SK-N-SH (cell line): Measurements from ENCODE around the gene EIPR1. TPM values are rescaled to one million over a fixed set of nuclear protein-coding genes. Genes with fewer than 3 reads are reported as not detected.
A peak's percentile ranks its signal among the peaks of the same experiment; 100 is the strongest.
"Not testable (repeated sequence)": the region's sequence is repeated elsewhere in the genome, so short reads cannot be mapped to it uniquely, and the experiment has no call there.

Experiments used
- CTCF ChIA-PET: fragments of 300-600, 350-600 bp; formaldehyde crosslinking; extraction: SDS; loops from one replicate; lab custom pipeline; 2021; lab: Yijun Ruan, JAX
- POLR2A ChIA-PET: fragments of 350-600 bp; sonication (Branson Sonifier 250); formaldehyde crosslinking; extraction: SDS; loops from one replicate; lab custom pipeline; 2020; ENCODE audit warnings: antibody characterized with exemption, inconsistent platforms; lab: Yijun Ruan, JAX
- DNase-seq: peaks from one replicate; pipeline ENCODE4 v3.0.0; 2012
- H2AFZ ChIP-seq: fragments of 200-600 bp; sonication (generic); 2 replicates; pipeline ENCODE4 v1.8.1; 2016; ENCODE audit warnings: antibody characterized with exemption, mild to moderate bottlenecking, low read depth
- H3F3A ChIP-seq: fragments of 200-600 bp; sonication (generic); replicated peaks from 2 replicates; pipeline ENCODE3; 2016; ENCODE audit warnings: antibody characterized with exemption, mild to moderate bottlenecking; ENCODE audit not compliant: insufficient read depth
- H3K27ac ChIP-seq, 2 experiments: fragments of 200-500 bp in 1 of 2; fragments of 200-600 bp in 1 of 2; sonication (Bioruptor generic) in 1 of 2; sonication (generic), shearing (Covaris generic) in 1 of 2; 2 replicates each; pipeline versions ENCODE4 v1.5.1 to v1.6.1; 2014 to 2016; ENCODE audit warnings: low read depth in 2 of 2, inconsistent platforms in 1 of 2, low read length in 1 of 2, mild to moderate bottlenecking in 1 of 2, mixed read lengths in 1 of 2
- H3K27me3 ChIP-seq: fragments of 200-600 bp; sonication (generic), shearing (Covaris generic); 2 replicates; pipeline ENCODE4 v1.6.1; 2016; ENCODE audit warnings: mixed run types; ENCODE audit not compliant: insufficient read depth
- H3K36me3 ChIP-seq, 2 experiments: fragments of 200-500 bp in 1 of 2; fragments of 200-600 bp in 1 of 2; sonication (Bioruptor generic) in 1 of 2; sonication (generic) in 1 of 2; replicated peaks in 1 of 2; 2 replicates each; pipeline versions ENCODE3 to v1.5.1; 2014 to 2016; ENCODE audit warnings: low read length in 1 of 2, mild to moderate bottlenecking in 1 of 2; ENCODE audit not compliant: insufficient read depth in 2 of 2, control insufficient read depth in 1 of 2
- H3K4me1 ChIP-seq, 2 experiments: fragments of 200-500 bp in 1 of 2; fragments of 200-600 bp in 1 of 2; sonication (Bioruptor generic) in 1 of 2; sonication (generic), shearing (Covaris generic) in 1 of 2; 2 replicates each; pipeline versions ENCODE4 v1.5.1 to v1.6.1; 2014 to 2016; ENCODE audit warnings: low read depth in 1 of 2, low read length in 1 of 2, mixed run types in 1 of 2; ENCODE audit not compliant: insufficient read depth in 2 of 2, control insufficient read depth in 1 of 2
- H3K4me2 ChIP-seq: fragments of 200-600 bp; sonication (generic), shearing (Covaris generic); 2 replicates; pipeline ENCODE4 v1.6.1; 2017; ENCODE audit warnings: mixed run types
- H3K4me3 ChIP-seq, 2 experiments: fragments of 200-500 bp in 1 of 2; fragments of 200-600 bp in 1 of 2; sonication (Bioruptor generic) in 1 of 2; sonication (generic), shearing (Covaris generic) in 1 of 2; 2 replicates each; pipeline versions ENCODE4 v1.5.1 to v1.8.1; 2014 to 2016; ENCODE audit warnings: low read depth in 2 of 2, inconsistent platforms in 1 of 2, low read length in 1 of 2, mild to moderate bottlenecking in 1 of 2, mixed read lengths in 1 of 2, moderate library complexity in 1 of 2
- H3K79me2 ChIP-seq: fragments of 200-600 bp; sonication (generic); 2 replicates; pipeline ENCODE4 v1.8.1; 2017; ENCODE audit warnings: mild to moderate bottlenecking; ENCODE audit not compliant: insufficient read depth
- H3K9ac ChIP-seq: fragments of 200-600 bp; sonication (generic); 2 replicates; pipeline ENCODE4 v1.6.1; 2017; ENCODE audit warnings: mixed run types
- H3K9me2 ChIP-seq: fragments of 200-600 bp; sonication (generic); 2 replicates; pipeline ENCODE4 v1.6.1; 2017; ENCODE audit warnings: mixed run types
- H3K9me3 ChIP-seq: fragments of 200-600 bp; sonication (generic); 2 replicates; pipeline ENCODE4 v1.6.1; 2017; ENCODE audit warnings: mixed run types, mild to moderate bottlenecking, moderate library complexity
- H4K20me1 ChIP-seq: fragments of 200-600 bp; sonication (generic); 2 replicates; pipeline ENCODE4 v1.6.1; 2017; ENCODE audit warnings: mild to moderate bottlenecking, mixed run types; ENCODE audit not compliant: insufficient read depth
- ELF1 ChIP-seq: IDR thresholded peaks from 2 replicates; pipeline ENCODE4 v1.4.0; 2012
- FOXJ3 ChIP-seq: sonication (generic); formaldehyde crosslinking; IDR thresholded peaks from 2 replicates; pipeline ENCODE4 v1.5.1; 2020; ENCODE audit warnings: mild to moderate bottlenecking, missing genetic modification reagents
- FOXM1 ChIP-seq: IDR thresholded peaks from 2 replicates; pipeline ENCODE4 v1.4.0; 2012; ENCODE audit warnings: low read depth, mild to moderate bottlenecking
- GABPA ChIP-seq: IDR thresholded peaks from 2 replicates; pipeline ENCODE4 v1.4.0; 2012; ENCODE audit warnings: low read depth, mild to moderate bottlenecking
- GATA2 ChIP-seq: sonication (generic); formaldehyde crosslinking; IDR thresholded peaks from 2 replicates; pipeline ENCODE4 v1.5.0; 2020; ENCODE audit warnings: mild to moderate bottlenecking, missing genetic modification reagents
- NRF1 ChIP-seq: IDR thresholded peaks from 2 replicates; pipeline ENCODE4 v1.6.1; 2012; ENCODE audit warnings: low read depth, mild to moderate bottlenecking, low read length
- POLR2AphosphoS5 ChIP-seq: IDR thresholded peaks from 2 replicates; pipeline ENCODE4 v1.6.1; 2012; ENCODE audit warnings: low read depth, low read length
- RXRA ChIP-seq: IDR thresholded peaks from 2 replicates; pipeline ENCODE4 v1.4.0; 2012; ENCODE audit warnings: low read depth, mild to moderate bottlenecking, borderline replicate concordance
- SIN3A ChIP-seq: IDR thresholded peaks from 2 replicates; pipeline ENCODE4 v1.6.1; 2012; ENCODE audit warnings: low read depth, mild to moderate bottlenecking, low read length, moderate library complexity, borderline replicate concordance
- USF1 ChIP-seq: IDR thresholded peaks from 2 replicates; pipeline ENCODE4 v1.4.0; 2012; ENCODE audit warnings: low read depth, borderline replicate concordance
- WGBS: methylation state at CpG from one replicate; pipeline ENCODE4 v1.1.6; 2017; ENCODE audit warnings: low lambda C conversion rate; 5-methylcytosine and 5-hydroxymethylcytosine counted together
- polyA plus RNA-seq, 3 experiments: library from polyadenylated mRNA; depleted of rRNA; stranded (reverse); fragments of >200 nt; gene quantifications; 2 replicates each; pipeline ENCODE4 v1.2.3, GENCODE V29; 2012

Gene EIPR1
- polyA plus RNA-seq, 1 of the 3 experiments (the other 2 are of a cell fraction) = 85.9 TPM

GRCh38 chr2:3200420-3200939, 177.1 kb downstream of the EIPR1 start:
- Histone ChIP-seq H3K27ac (peak overlapping the region in 1 of 2 experiments; percentile 81; a peak in 1 of 4 replicates), H3K27me3 (no peaks in the 10 kb centered on the region), H3K4me1 (peaks cover 0 to 32% of the 10 kb centered on the region in 2 experiments; a peak in 1 of 4 replicates), H3K9ac (no peak overlapping the region), H3K9me2 (no peaks in the 10 kb centered on the region), H3K79me2 (no peaks in the 10 kb centered on the region), H3K4me2 (no peak overlapping the region), H3K4me3 (no peak overlapping the region), H4K20me1 (no peaks in the 10 kb centered on the region), H2AFZ (no peak overlapping the region), H3F3A (no peaks in the 10 kb centered on the region), H3K36me3 (peaks cover 0 to 19% of the 10 kb centered on the region in 2 experiments), H3K9me3 (no peaks in the 10 kb centered on the region)
- no peak for TF ChIP-seq RXRA
- POLR2A ChIA-PET = no interaction called here
- WGBS = 77% methylated on average over 14 of the region's 14 CpGs
- CTCF ChIA-PET = no interaction called here
- DNase-seq = no peak

GRCh38 chr2:3199627-3200345, 177.8 kb downstream of the EIPR1 start:
- no peak overlapping the region for H2AFZ ChIP-seq
- TF ChIP-seq GATA2 (no peak), SIN3A (no peak), FOXJ3 (no peak), NRF1 (no peak), POLR2AphosphoS5 (no peak), ELF1 (no peak), USF1 (no peak), GABPA (no peak), FOXM1 (no peak)
- no peaks in the 10 kb centered on the region for H3F3A ChIP-seq
- H3K36me3 ChIP-seq = peaks cover 0 to 24% of the 10 kb centered on the region in 2 experiments
- H3K4me2 ChIP-seq = no peak overlapping the region
- no peaks in the 10 kb centered on the region for H4K20me1 ChIP-seq
- peak overlapping the region in 1 of 2 experiments; percentile 81; a peak in 1 of 4 replicates for H3K27ac ChIP-seq
- H3K79me2 ChIP-seq = no peaks in the 10 kb centered on the region
- H3K4me1 ChIP-seq = peaks cover 0 to 36% of the 10 kb centered on the region in 2 experiments; a peak in 1 of 4 replicates
- no peaks in the 10 kb centered on the region for H3K27me3 ChIP-seq
- H3K9ac ChIP-seq = no peak overlapping the region
- H3K9me2 ChIP-seq = no peaks in the 10 kb centered on the region
- WGBS = 84% methylated on average over 12 of the region's 12 CpGs
- ChIA-PET CTCF (interaction anchor here (0.6 kb wide), 1 partner anchor 81 kb away, joined by 4 read pairs; no protein-coding TSS in a partner anchor), POLR2A (no interaction called here)
- no peak for DNase-seq
- no peak overlapping the region for H3K4me3 ChIP-seq
- no peaks in the 10 kb centered on the region for H3K9me3 ChIP-seq

GRCh38 chr2:3198671-3199192, 178.9 kb downstream of the EIPR1 start:
- H3K4me3 ChIP-seq, H3K9me3 ChIP-seq, H4K20me1 ChIP-seq, H3K79me2 ChIP-seq, H3K27ac ChIP-seq, H3K9ac ChIP-seq, H3K9me2 ChIP-seq, H3K4me2 ChIP-seq, H3F3A ChIP-seq, POLR2A ChIA-PET, DNase-seq, H3K27me3 ChIP-seq, H2AFZ ChIP-seq: not testable (repeated sequence)
- 72% methylated on average over 8 of the region's 10 CpGs for WGBS
- peaks cover 1 to 31% of the 10 kb centered on the region in 2 experiments for H3K36me3 ChIP-seq
- CTCF ChIA-PET = interaction anchor here (1.0 kb wide), 1 partner anchor 263 kb away, joined by 3 read pairs; no protein-coding TSS in a partner anchor
- H3K4me1 ChIP-seq = peaks cover 0 to 43% of the 10 kb centered on the region in 2 experiments; a peak in 2 of 4 replicates
